ENCODE results near the gene TSPAN5.
"Not testable (repeated sequence)": the region's sequence is repeated elsewhere in the genome, so short reads cannot be mapped to it uniquely, and the experiment has no call there.

TSPAN5 gene

GRCh38 chr4:98658287-98659105, at the start of gene TSPAN5:
Gene TSPAN5, minus strand, starts transcription at chr4:98658611.
- Mint-ChIP-seq H3K4me3 (peak within 1 kb of the TSS; percentile 98 to 99), H3K4me1 (peaks cover 80% of the 10 kb centered on the region), H3K27ac (peak within 1 kb of the TSS; percentile 80 to 92), H3K9me3 (no peaks in the 10 kb centered on the region), H3K27me3 (no peaks in the 10 kb centered on the region)
- peak; percentile 70 for ATAC-seq
- DNase-seq = peak; percentile 81 to 82

GRCh38 chr4:98706935-98707334, 48.5 kb upstream of the TSPAN5 start:
- peaks cover 35 to 43% of the 10 kb centered on the region in 2 donors for H3K9me3 Mint-ChIP-seq
- DNase-seq (no peak), ATAC-seq (no peak)
- no peaks in the 10 kb centered on the region for H3K27me3 Mint-ChIP-seq
- H3K4me1 Mint-ChIP-seq = peaks cover 26% of the 10 kb centered on the region
- H3K4me3 Mint-ChIP-seq = peak overlapping the region in 1 of 2 donors; percentile 75
- no peak overlapping the region for H3K27ac Mint-ChIP-seq

GRCh38 chr4:98706200-98706813, 47.9 kb upstream of the TSPAN5 start:
- Mint-ChIP-seq H3K27ac (peak overlapping the region; percentile 77 to 87), H3K9me3 (peaks cover 36 to 43% of the 10 kb centered on the region in 2 donors), H3K27me3 (no peaks in the 10 kb centered on the region), H3K4me3 (peak overlapping the region; percentile 75), H3K4me1 (peaks cover 26% of the 10 kb centered on the region)
- ATAC-seq (peak; percentile 97), DNase-seq (peak; percentile 37 to 41)

- peak overlapping the region in 1 of 2 donors; percentile 75 for H3K4me3 Mint-ChIP-seq
- DNase-seq, H3K27ac Mint-ChIP-seq, H3K27me3 Mint-ChIP-seq, ATAC-seq: not testable (repeated sequence)
- H3K4me1 Mint-ChIP-seq = peaks cover 26% of the 10 kb centered on the region
- peaks cover 43% of the 10 kb centered on the region in 2 donors for H3K9me3 Mint-ChIP-seq
These were observed 47.2 kb upstream of the TSPAN5 start for GRCh38 chr4:98705586-98705985.

- Mint-ChIP-seq H3K27ac (no peak overlapping the region), H3K4me3 (no peak overlapping the region), H3K27me3 (no peaks in the 10 kb centered on the region), H3K4me1 (peaks cover 7% of the 10 kb centered on the region), H3K9me3 (peaks cover 25 to 41% of the 10 kb centered on the region in 2 donors)
- DNase-seq (no peak), ATAC-seq (no peak)
These were observed 42.2 kb upstream of the TSPAN5 start for GRCh38 chr4:98700656-98701055.

- Mint-ChIP-seq H3K9me3 (peaks cover 7 to 26% of the 10 kb centered on the region in 2 donors), H3K4me3 (no peak overlapping the region), H3K27me3 (no peaks in the 10 kb centered on the region), H3K4me1 (peaks cover 9% of the 10 kb centered on the region), H3K27ac (peak overlapping the region in 1 of 2 donors; percentile 39)
- ATAC-seq = no peak
- DNase-seq = no peak
These were observed 35.7 kb upstream of the TSPAN5 start for GRCh38 chr4:98694076-98694475.

GRCh38 chr4:98692411-98692810, 34.0 kb upstream of the TSPAN5 start:
- DNase-seq (no peak), ATAC-seq (no peak)
- Mint-ChIP-seq H3K4me1 (peaks cover 26% of the 10 kb centered on the region), H3K27me3 (no peaks in the 10 kb centered on the region), H3K9me3 (peaks cover 7 to 19% of the 10 kb centered on the region in 2 donors), H3K4me3 (no peak overlapping the region), H3K27ac (no peak overlapping the region)

GRCh38 chr4:98691588-98691987, 33.2 kb upstream of the TSPAN5 start:
- Mint-ChIP-seq H3K9me3 (peaks cover 7 to 11% of the 10 kb centered on the region in 2 donors), H3K27ac (peak overlapping the region in 1 of 2 donors; percentile 16), H3K27me3 (no peaks in the 10 kb centered on the region), H3K4me3 (no peak overlapping the region), H3K4me1 (peaks cover 32% of the 10 kb centered on the region)
- ATAC-seq (no peak), DNase-seq (no peak)

GRCh38 chr4:98689507-98690174, 31.2 kb upstream of the TSPAN5 start:
- H3K27ac Mint-ChIP-seq = no peak overlapping the region
- no peak for DNase-seq
- H3K4me3 Mint-ChIP-seq = peak overlapping the region in 1 of 2 donors; percentile 8
- ATAC-seq = peak; percentile 59
- H3K9me3 Mint-ChIP-seq = peaks cover 7 to 9% of the 10 kb centered on the region in 2 donors
- no peaks in the 10 kb centered on the region for H3K27me3 Mint-ChIP-seq
- peaks cover 37% of the 10 kb centered on the region for H3K4me1 Mint-ChIP-seq

GRCh38 chr4:98688411-98689290, 30.2 kb upstream of the TSPAN5 start:
- peak overlapping the region in 1 of 2 donors; percentile 43 for H3K27ac Mint-ChIP-seq
- ATAC-seq = peak; percentile 83
- peak overlapping the region; percentile 36 to 42 for H3K4me3 Mint-ChIP-seq

GRCh38 chr4:98687876-98688275, 29.5 kb upstream of the TSPAN5 start:
- ATAC-seq (no peak), DNase-seq (no peak)
- H3K27ac Mint-ChIP-seq = no peak overlapping the region
- H3K4me1 Mint-ChIP-seq = peaks cover 37% of the 10 kb centered on the region
- H3K4me3 Mint-ChIP-seq = no peak overlapping the region
- no peaks in the 10 kb centered on the region for H3K27me3 Mint-ChIP-seq
- H3K9me3 Mint-ChIP-seq = peaks cover 7 to 9% of the 10 kb centered on the region in 2 donors

More at GRCh38 chr4:98688411-98689290, 30.2 kb upstream of the TSPAN5 start:
- H3K4me1 Mint-ChIP-seq = peaks cover 37% of the 10 kb centered on the region
- DNase-seq = no peak
- peaks cover 7 to 9% of the 10 kb centered on the region in 2 donors for H3K9me3 Mint-ChIP-seq
- H3K27me3 Mint-ChIP-seq = no peaks in the 10 kb centered on the region

- Mint-ChIP-seq H3K27ac (peak overlapping the region in 1 of 2 donors; percentile 9), H3K27me3 (no peaks in the 10 kb centered on the region), H3K4me3 (no peak overlapping the region), H3K9me3 (peaks cover 7 to 9% of the 10 kb centered on the region in 2 donors), H3K4me1 (peaks cover 37% of the 10 kb centered on the region)
- no peak for ATAC-seq
- no peak for DNase-seq
These were observed 28.4 kb upstream of the TSPAN5 start for GRCh38 chr4:98686847-98687246.

GRCh38 chr4:98686043-98686707, 27.8 kb upstream of the TSPAN5 start:
- peaks cover 7 to 9% of the 10 kb centered on the region in 2 donors for H3K9me3 Mint-ChIP-seq
- H3K4me3 Mint-ChIP-seq = no peak overlapping the region
- DNase-seq (no peak), ATAC-seq (no peak)
- H3K4me1 Mint-ChIP-seq = peaks cover 37% of the 10 kb centered on the region
- H3K27me3 Mint-ChIP-seq = no peaks in the 10 kb centered on the region
- no peak overlapping the region for H3K27ac Mint-ChIP-seq

- Mint-ChIP-seq H3K27me3 (no peaks in the 10 kb centered on the region), H3K4me1 (peaks cover 37% of the 10 kb centered on the region), H3K9me3 (peaks cover under 1 to 2% of the 10 kb centered on the region in 2 donors), H3K27ac (no peak overlapping the region), H3K4me3 (no peak overlapping the region)
- ATAC-seq (no peak), DNase-seq (no peak)
These were observed 27.0 kb upstream of the TSPAN5 start for GRCh38 chr4:98685225-98686042.
